AG04450 (cell line): Measurements from ENCODE around the gene DUOX1. TPM values are rescaled to one million over a fixed set of nuclear protein-coding genes. Genes with fewer than 3 reads are reported as not detected.

Source experiments
- polyA plus RNA-seq: library from polyadenylated mRNA; depleted of rRNA; stranded (reverse); fragments of >200 nt; gene quantifications from 2 replicates; pipeline ENCODE4 v1.2.3, GENCODE V29; 2011; rRNA removed

Gene DUOX1
- polyA plus RNA-seq, 1 experiment: not detected

Other genes starting within 250 kb of the DUOX1 start
- gene TERB2, start 173.3 kb upstream of the DUOX1 start, polyA plus RNA-seq: not detected in 2 replicates
- gene SORD, start 106.8 kb upstream of the DUOX1 start, polyA plus RNA-seq: 32.0 and 33.9 TPM in 2 replicates
- 0.02 TPM in 1 of 2 replicates, not detected in the other for gene DUOX2, start 15.8 kb upstream of the DUOX1 start, polyA plus RNA-seq
- not detected in 2 replicates for gene DUOXA2, start 15.7 kb upstream of the DUOX1 start, polyA plus RNA-seq
- not detected in 2 replicates for gene DUOXA1, start 115 bp upstream of the DUOX1 start, polyA plus RNA-seq
- gene SHF, start 58.0 kb downstream of the DUOX1 start, polyA plus RNA-seq: 4.1 and 4.7 TPM in 2 replicates
- gene SLC28A2, start 122.2 kb downstream of the DUOX1 start, polyA plus RNA-seq: not detected in 2 replicates
- gene GATM, start 248.6 kb downstream of the DUOX1 start, polyA plus RNA-seq: 0.07 and 0.10 TPM in 2 replicates